ENCODE measurements around the gene BTBD8.

The BTBD8 gene

DNA sequence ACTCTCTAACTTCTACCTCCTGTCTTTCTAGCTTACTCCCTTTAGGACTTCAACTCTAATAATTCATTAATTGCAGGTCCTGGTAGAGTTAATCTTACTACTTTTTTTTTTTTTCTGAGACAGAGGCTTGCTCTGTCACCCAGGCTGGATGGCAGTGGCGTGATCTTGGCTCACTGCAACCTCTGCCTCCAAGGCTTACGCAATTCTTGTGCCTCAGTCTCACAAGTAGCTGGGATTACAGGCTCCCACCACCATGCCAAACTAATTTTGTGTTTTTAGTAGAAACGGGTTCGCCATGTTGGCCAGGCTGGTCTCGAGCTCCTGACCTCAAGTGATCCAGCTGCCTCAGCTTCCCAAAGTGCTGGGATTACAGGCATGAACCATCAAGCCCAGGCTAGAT, 15.7 kb downstream of the BTBD8 start:
- Histone ChIP-seq H3K4me3 (replicated peaks; ENCODE audit: low read depth, low read length) (no peak overlapping the region), H3K27me3 (replicated peaks; ENCODE audit: control insufficient read depth, insufficient read depth, low read length) (no peaks in the 10 kb centered on the region), H3K36me3 (ENCODE audit: control insufficient read depth, insufficient read depth, low read length) (no peaks in the 10 kb centered on the region)
- TF ChIP-seq, protein P1, sequence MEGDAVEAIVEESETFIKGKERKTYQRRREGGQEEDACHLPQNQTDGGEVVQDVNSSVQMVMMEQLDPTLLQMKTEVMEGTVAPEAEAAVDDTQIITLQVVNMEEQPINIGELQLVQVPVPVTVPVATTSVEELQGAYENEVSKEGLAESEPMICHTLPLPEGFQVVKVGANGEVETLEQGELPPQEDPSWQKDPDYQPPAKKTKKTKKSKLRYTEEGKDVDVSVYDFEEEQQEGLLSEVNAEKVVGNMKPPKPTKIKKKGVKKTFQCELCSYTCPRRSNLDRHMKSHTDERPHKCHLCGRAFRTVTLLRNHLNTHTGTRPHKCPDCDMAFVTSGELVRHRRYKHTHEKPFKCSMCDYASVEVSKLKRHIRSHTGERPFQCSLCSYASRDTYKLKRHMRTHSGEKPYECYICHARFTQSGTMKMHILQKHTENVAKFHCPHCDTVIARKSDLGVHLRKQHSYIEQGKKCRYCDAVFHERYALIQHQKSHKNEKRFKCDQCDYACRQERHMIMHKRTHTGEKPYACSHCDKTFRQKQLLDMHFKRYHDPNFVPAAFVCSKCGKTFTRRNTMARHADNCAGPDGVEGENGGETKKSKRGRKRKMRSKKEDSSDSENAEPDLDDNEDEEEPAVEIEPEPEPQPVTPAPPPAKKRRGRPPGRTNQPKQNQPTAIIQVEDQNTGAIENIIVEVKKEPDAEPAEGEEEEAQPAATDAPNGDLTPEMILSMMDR (IDR thresholded peaks at IDR 0.05; ENCODE audit: insufficient read depth, low read length, poor library complexity, severe bottlenecking) = no peak
- DNase-seq (ENCODE audit: extremely low read depth, insufficient read length) = no peak

DNA sequence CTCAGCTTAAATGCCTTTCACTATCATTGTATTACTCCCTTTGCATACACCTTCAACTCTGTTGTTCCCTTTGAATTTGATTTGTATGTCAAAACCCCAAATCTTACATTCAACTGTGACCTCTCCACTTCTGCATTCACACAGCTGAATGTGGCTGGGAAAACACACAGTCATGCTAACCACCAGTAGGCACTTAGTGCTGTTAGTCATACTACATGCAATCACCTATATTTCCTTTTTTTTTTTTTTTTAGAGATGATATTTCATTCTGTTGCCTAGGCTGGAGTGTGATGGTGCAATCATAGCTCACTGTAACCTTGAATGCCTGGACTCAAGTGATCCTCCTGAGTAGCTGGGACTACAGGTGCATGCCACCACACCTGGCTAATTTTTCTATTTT, 16.2 kb downstream of the BTBD8 start:
- H3K36me3 ChIP-seq (ENCODE audit: control insufficient read depth, insufficient read depth, low read length) = no peaks in the 10 kb centered on the region
- H3K4me3 ChIP-seq (replicated peaks; ENCODE audit: low read depth, low read length) = no peak overlapping the region
- TF ChIP-seq, protein P1 (IDR thresholded peaks at IDR 0.05; ENCODE audit: insufficient read depth, low read length, poor library complexity, severe bottlenecking) = no peak
- DNase-seq (ENCODE audit: extremely low read depth, insufficient read length) = no peak
- H3K27me3 ChIP-seq (replicated peaks; ENCODE audit: control insufficient read depth, insufficient read depth, low read length) = no peaks in the 10 kb centered on the region

GRCh38 chr1:92105546-92106081, 25.5 kb downstream of the BTBD8 start:
- H3K36me3 ChIP-seq (ENCODE audit: control insufficient read depth, insufficient read depth, low read length) = no peaks in the 10 kb centered on the region
- no peak for DNase-seq (ENCODE audit: extremely low read depth, insufficient read length)
- TF ChIP-seq, protein P1 (IDR thresholded peaks at IDR 0.05; ENCODE audit: insufficient read depth, low read length, poor library complexity, severe bottlenecking) = no peak
- H3K27me3 ChIP-seq (replicated peaks; ENCODE audit: control insufficient read depth, insufficient read depth, low read length) = no peaks in the 10 kb centered on the region
- no peak overlapping the region for H3K4me3 ChIP-seq (replicated peaks; ENCODE audit: low read depth, low read length)

- no peaks in the 10 kb centered on the region for H3K27me3 ChIP-seq (replicated peaks; ENCODE audit: control insufficient read depth, insufficient read depth, low read length)
- no peaks in the 10 kb centered on the region for H3K36me3 ChIP-seq (ENCODE audit: control insufficient read depth, insufficient read depth, low read length)
- H3K4me3 ChIP-seq (replicated peaks; ENCODE audit: low read depth, low read length) = no peak overlapping the region
- DNase-seq (ENCODE audit: extremely low read depth, insufficient read length) = no peak
- TF ChIP-seq, protein P1 (IDR thresholded peaks at IDR 0.05; ENCODE audit: insufficient read depth, low read length, poor library complexity, severe bottlenecking) = no peak
Observed at GRCh38 chr1:92108631-92109030, 28.5 kb downstream of the BTBD8 start.

- TF ChIP-seq, protein P1 (IDR thresholded peaks at IDR 0.05; ENCODE audit: insufficient read depth, low read length, poor library complexity, severe bottlenecking) = no peak
- no peak overlapping the region for H3K4me3 ChIP-seq (replicated peaks; ENCODE audit: low read depth, low read length)
- DNase-seq (ENCODE audit: extremely low read depth, insufficient read length) = no peak
- no peaks in the 10 kb centered on the region for H3K27me3 ChIP-seq (replicated peaks; ENCODE audit: control insufficient read depth, insufficient read depth, low read length)
- no peaks in the 10 kb centered on the region for H3K36me3 ChIP-seq (ENCODE audit: control insufficient read depth, insufficient read depth, low read length)
Observed at GRCh38 chr1:92117526-92117925, 37.4 kb downstream of the BTBD8 start.

DNA sequence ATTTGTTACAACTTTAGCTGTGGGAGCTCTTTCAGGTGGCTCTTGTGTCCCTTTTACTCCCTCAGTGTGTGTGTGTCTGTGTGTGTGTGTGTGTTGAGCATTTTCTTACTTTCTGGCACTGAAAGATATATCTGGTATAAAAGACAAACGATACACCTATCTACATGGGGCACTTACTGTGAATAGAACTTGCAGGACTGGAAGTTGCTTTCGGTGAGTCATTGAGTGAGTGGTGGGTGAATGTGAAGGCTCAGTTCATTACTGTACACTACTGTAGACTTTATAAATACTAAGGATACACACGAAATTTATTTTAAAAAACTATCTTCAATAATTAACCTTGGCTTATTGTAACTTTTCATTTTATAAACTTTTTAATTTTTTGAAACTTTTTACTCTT, 38.7 kb downstream of the BTBD8 start:
- no peaks in the 10 kb centered on the region for H3K36me3 ChIP-seq (ENCODE audit: control insufficient read depth, insufficient read depth, low read length)
- DNase-seq (ENCODE audit: extremely low read depth, insufficient read length) = no peak
- no peak overlapping the region for H3K4me3 ChIP-seq (replicated peaks; ENCODE audit: low read depth, low read length)
- TF ChIP-seq, protein P1 (IDR thresholded peaks at IDR 0.05; ENCODE audit: insufficient read depth, low read length, poor library complexity, severe bottlenecking) = no peak
- H3K27me3 ChIP-seq (replicated peaks; ENCODE audit: control insufficient read depth, insufficient read depth, low read length) = no peaks in the 10 kb centered on the region
